ENCODE data around the gene EMP3. TPM values are rescaled to one million over a fixed set of nuclear protein-coding genes. Genes with fewer than 3 reads are reported as not detected.
A peak's percentile ranks its signal among the peaks of the same experiment; 100 is the strongest.

Gene EMP3
- total and polyA plus RNA-seq, 2 experiments from 2014 or later = 68.4 to 381 TPM

DNA sequence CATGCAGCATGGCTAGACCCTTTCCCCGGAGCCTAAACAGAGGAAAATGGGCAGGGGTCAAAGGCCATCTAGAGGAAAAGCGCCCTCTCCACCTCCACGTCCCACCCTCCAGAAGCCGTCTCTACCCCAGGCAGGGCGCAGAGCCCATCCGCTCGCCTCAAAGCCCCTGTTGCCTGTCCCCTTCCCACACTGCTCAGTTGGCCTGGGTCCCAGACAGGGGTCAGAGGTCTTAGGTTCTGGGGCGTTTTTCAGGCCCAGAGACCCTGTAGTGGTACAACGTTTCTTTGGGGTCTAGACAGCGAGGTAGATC lies 38.1 kb downstream of the EMP3 start:
- Histone ChIP-seq H3K4me3 (peak overlapping the region; percentile 8), H2AFZ (peak overlapping the region; percentile 69)
- 6% methylated on average over 10 of the region's 10 CpGs for WGBS (ENCODE audit: low lambda C conversion rate, missing lambda C conversion rate)

GRCh38 chr19:48363810-48364597 lies 38.7 kb downstream of the EMP3 start, which contains the start of the genes SYNGR4 and TMEM143:
Gene SYNGR4 (plus strand): TSS chr19:48364367. CDS start chr19:48365843, 1,476 bp downstream.
Gene TMEM143 (minus strand): TSS chr19:48363940. CDS start chr19:48363920, 20 bp downstream.
- H3K4me1 ChIP-seq (ENCODE audit: insufficient read depth) = no peaks in the 10 kb centered on the region
- 7% methylated on average over 37 of the region's 59 CpGs for WGBS (ENCODE audit: low lambda C conversion rate, missing lambda C conversion rate)
- H3K4me3 ChIP-seq = peak within 1 kb of the TSS; percentile 8
- H3K27ac ChIP-seq = peak within 1 kb of the TSS; percentile 82
- no peaks in the 10 kb centered on the region for H3K9me3 ChIP-seq (ENCODE audit: low read depth)
- H3K79me2 ChIP-seq = no peaks in the 10 kb centered on the region
- H3K27me3 ChIP-seq = no peaks in the 10 kb centered on the region
- peak within 1 kb of the TSS; percentile 83 for H3K4me2 ChIP-seq
- no peak for TF ChIP-seq CTCF (IDR thresholded peaks at IDR 0.05; ENCODE audit: poor library complexity)
- TF ChIP-seq EZH2 (IDR thresholded peaks at IDR 0.05; ENCODE audit: borderline replicate concordance) = no peak
- H3K36me3 ChIP-seq (replicated peaks; ENCODE audit: insufficient read depth, low read depth) = no peaks in the 10 kb centered on the region
- DNase-seq (ENCODE audit: low spot score) = peak; percentile 100
- H2AFZ ChIP-seq = peak within 1 kb of the TSS; percentile 69
- H4K20me1 ChIP-seq (ENCODE audit: insufficient read depth, poor library complexity, severe bottlenecking) = no peaks in the 10 kb centered on the region
- H3K9me2 ChIP-seq (replicated peaks; ENCODE audit: insufficient read depth) = no peaks in the 10 kb centered on the region

More for the DNA sequence above, 38.1 kb downstream of the EMP3 start:
- H3K9me2 ChIP-seq (replicated peaks; ENCODE audit: insufficient read depth) = no peaks in the 10 kb centered on the region
- H3K9me3 ChIP-seq (ENCODE audit: low read depth) = no peaks in the 10 kb centered on the region
- peak overlapping the region; percentile 82 for H3K27ac ChIP-seq
- no peaks in the 10 kb centered on the region for H3K79me2 ChIP-seq
- H4K20me1 ChIP-seq (ENCODE audit: insufficient read depth, poor library complexity, severe bottlenecking) = no peaks in the 10 kb centered on the region
- H3K4me2 ChIP-seq = peak overlapping the region; percentile 83
- no peak for TF ChIP-seq CTCF (IDR thresholded peaks at IDR 0.05; ENCODE audit: poor library complexity)
- TF ChIP-seq EZH2 (IDR thresholded peaks at IDR 0.05; ENCODE audit: borderline replicate concordance) = no peak
- TF ChIP-seq EZH2phosphoT487 (IDR thresholded peaks at IDR 0.05; ENCODE audit: low read depth, severe bottlenecking, unreplicated experiment) = no peak
- no peaks in the 10 kb centered on the region for H3K4me1 ChIP-seq (ENCODE audit: insufficient read depth)
- no peaks in the 10 kb centered on the region for H3K36me3 ChIP-seq (replicated peaks; ENCODE audit: insufficient read depth, low read depth)
- H3K27me3 ChIP-seq = no peaks in the 10 kb centered on the region
- peak; percentile 43 for DNase-seq (ENCODE audit: low spot score)

DNA sequence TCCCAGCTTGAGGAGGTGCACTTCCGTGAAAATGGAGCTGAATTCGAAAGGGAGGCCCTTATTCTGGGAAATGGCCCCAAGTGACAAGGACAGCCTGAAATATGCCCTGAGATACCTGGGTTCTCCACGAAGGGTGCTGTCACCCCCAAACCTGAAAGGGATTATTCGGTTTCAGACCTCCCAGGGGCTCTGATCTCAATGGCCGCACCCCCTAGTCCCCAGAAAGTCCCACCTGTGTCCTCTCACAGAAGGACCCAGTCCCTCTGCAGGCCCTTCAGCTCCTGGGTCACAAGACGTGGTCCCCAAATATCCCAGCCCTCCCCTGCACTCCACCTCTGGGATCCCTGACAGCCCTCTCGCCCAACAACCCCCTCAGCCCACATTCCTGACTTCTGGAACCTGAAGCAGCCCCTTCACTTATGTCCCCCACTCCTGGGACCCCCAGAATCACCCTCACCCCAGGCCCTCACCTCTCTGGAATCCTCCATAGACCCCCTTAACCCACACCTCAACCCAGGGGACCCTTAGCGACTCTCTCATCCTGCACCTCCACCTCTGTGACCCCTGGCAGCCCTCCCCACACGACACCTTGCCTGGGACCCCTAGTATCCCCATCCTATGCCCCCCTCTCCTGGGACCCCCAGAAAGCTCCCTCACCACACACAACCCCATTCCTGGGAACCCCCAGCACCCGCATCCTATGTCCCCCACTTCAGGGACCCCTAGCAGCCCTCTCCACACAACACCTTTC lies 39.4 kb downstream of the EMP3 start:
- no peaks in the 10 kb centered on the region for H3K9me3 ChIP-seq (ENCODE audit: low read depth)
- TF ChIP-seq EZH2phosphoT487 (IDR thresholded peaks at IDR 0.05; ENCODE audit: low read depth, severe bottlenecking, unreplicated experiment) = no peak
- no peak for TF ChIP-seq EZH2 (IDR thresholded peaks at IDR 0.05; ENCODE audit: borderline replicate concordance)
- no peak for TF ChIP-seq CTCF (IDR thresholded peaks at IDR 0.05; ENCODE audit: poor library complexity)
- no peaks in the 10 kb centered on the region for H3K27me3 ChIP-seq
- H3K27ac ChIP-seq = peak overlapping the region; percentile 10
- H3K79me2 ChIP-seq = no peaks in the 10 kb centered on the region
- H3K4me2 ChIP-seq = peak overlapping the region; percentile 68
- 74% methylated on average over 6 of the region's 10 CpGs for WGBS (ENCODE audit: low lambda C conversion rate, missing lambda C conversion rate)
- no peak for DNase-seq (ENCODE audit: low spot score)
- no peaks in the 10 kb centered on the region for H3K9me2 ChIP-seq (replicated peaks; ENCODE audit: insufficient read depth)
- peak overlapping the region; percentile 32 for H2AFZ ChIP-seq
- H3K4me1 ChIP-seq (ENCODE audit: insufficient read depth) = no peaks in the 10 kb centered on the region
- no peaks in the 10 kb centered on the region for H3K36me3 ChIP-seq (replicated peaks; ENCODE audit: insufficient read depth, low read depth)
- no peaks in the 10 kb centered on the region for H4K20me1 ChIP-seq (ENCODE audit: insufficient read depth, poor library complexity, severe bottlenecking)
- H3K4me3 ChIP-seq = no peak overlapping the region
